HCT116 (cell line): ENCODE data around the gene ZNF501.

Experiments used
- CTCF ChIP-seq, 3 experiments: fragments of 200-600 bp in 1 of 3; sonication (generic) in 1 of 3; IDR thresholded peaks in 2 of 3; conservative IDR thresholded peaks in 1 of 3; 2 replicates each; pipeline ENCODE4 v1.5.1; 2012 to 2017; ENCODE audit warnings: low read depth in 2 of 3, low read length in 2 of 3, antibody characterized with exemption in 1 of 3, borderline replicate concordance in 1 of 3, control low read depth in 1 of 3, mild to moderate bottlenecking in 1 of 3, mixed read lengths in 1 of 3, mixed run types in 1 of 3, moderate library complexity in 1 of 3; ENCODE audit not compliant: insufficient read depth in 1 of 3
- EZH2 ChIP-seq: fragments of 200-600 bp; sonication (generic); IDR thresholded peaks from 2 replicates; pipeline ENCODE4 v1.6.1; 2017; ENCODE audit warnings: antibody characterized with exemption, mixed run types
- EZH2phosphoT487 ChIP-seq: fragments of 200-600 bp; IDR thresholded peaks from 2 replicates; pipeline ENCODE4 v1.6.1; 2018; ENCODE audit warnings: antibody characterized with exemption, borderline replicate concordance
- POLR2A ChIP-seq: IDR thresholded peaks from 2 replicates; pipeline ENCODE4 v1.7.0; 2011; ENCODE audit warnings: borderline replicate concordance; ENCODE audit not compliant: insufficient read depth, insufficient read length; ENCODE audit errors: extremely low read depth
- POLR2AphosphoS5 ChIP-seq: IDR thresholded peaks from 2 replicates; pipeline ENCODE4 v1.6.1; 2011; ENCODE audit warnings: mild to moderate bottlenecking, low read depth, low read length, moderate library complexity
- RAD21 ChIP-seq: IDR thresholded peaks from 2 replicates; pipeline ENCODE4 v1.6.1; 2012; ENCODE audit warnings: low read depth, mild to moderate bottlenecking
- ZFX ChIP-seq: fragments of 450-650 bp; IDR thresholded peaks from 2 replicates; pipeline ENCODE4 v1.6.1; 2017
- TF ChIP-seq, protein P1 (sequence below): IDR thresholded peaks from 2 replicates; pipeline ENCODE4 v1.6.1; 2012; ENCODE audit warnings: low read depth

GRCh38 chr3:44761424-44762169 lies 32.2 kb downstream of the ZNF501 start, which contains the start of the genes KIAA1143 and KIF15:
- TF ChIP-seq POLR2AphosphoS5 (peak; percentile 69), ZFX (peak; percentile 34; the same call in 1 of the 2 replicates), CTCF (IDR thresholded peaks at IDR 0.05 in 2 of 3, conservative IDR thresholded peaks at IDR 0.05 in 1 of 3; ENCODE audit: borderline replicate concordance in 1 of 3, insufficient read depth in 1 of 3, low read depth in 2 of 3, low read length in 2 of 3) (no peak), RAD21 (no peak), POLR2A (peak; percentile 13), EZH2phosphoT487 (no peak), EZH2 (no peak)
- TF ChIP-seq, protein P1, sequence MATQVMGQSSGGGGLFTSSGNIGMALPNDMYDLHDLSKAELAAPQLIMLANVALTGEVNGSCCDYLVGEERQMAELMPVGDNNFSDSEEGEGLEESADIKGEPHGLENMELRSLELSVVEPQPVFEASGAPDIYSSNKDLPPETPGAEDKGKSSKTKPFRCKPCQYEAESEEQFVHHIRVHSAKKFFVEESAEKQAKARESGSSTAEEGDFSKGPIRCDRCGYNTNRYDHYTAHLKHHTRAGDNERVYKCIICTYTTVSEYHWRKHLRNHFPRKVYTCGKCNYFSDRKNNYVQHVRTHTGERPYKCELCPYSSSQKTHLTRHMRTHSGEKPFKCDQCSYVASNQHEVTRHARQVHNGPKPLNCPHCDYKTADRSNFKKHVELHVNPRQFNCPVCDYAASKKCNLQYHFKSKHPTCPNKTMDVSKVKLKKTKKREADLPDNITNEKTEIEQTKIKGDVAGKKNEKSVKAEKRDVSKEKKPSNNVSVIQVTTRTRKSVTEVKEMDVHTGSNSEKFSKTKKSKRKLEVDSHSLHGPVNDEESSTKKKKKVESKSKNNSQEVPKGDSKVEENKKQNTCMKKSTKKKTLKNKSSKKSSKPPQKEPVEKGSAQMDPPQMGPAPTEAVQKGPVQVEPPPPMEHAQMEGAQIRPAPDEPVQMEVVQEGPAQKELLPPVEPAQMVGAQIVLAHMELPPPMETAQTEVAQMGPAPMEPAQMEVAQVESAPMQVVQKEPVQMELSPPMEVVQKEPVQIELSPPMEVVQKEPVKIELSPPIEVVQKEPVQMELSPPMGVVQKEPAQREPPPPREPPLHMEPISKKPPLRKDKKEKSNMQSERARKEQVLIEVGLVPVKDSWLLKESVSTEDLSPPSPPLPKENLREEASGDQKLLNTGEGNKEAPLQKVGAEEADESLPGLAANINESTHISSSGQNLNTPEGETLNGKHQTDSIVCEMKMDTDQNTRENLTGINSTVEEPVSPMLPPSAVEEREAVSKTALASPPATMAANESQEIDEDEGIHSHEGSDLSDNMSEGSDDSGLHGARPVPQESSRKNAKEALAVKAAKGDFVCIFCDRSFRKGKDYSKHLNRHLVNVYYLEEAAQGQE: no peak
